ENCODE data around the gene NR6A1. TPM values are rescaled to one million over a fixed set of nuclear protein-coding genes. Genes with fewer than 3 reads are reported as not detected.

NR6A1 gene
- total and polyA plus RNA-seq, 2 of the 8 experiments (the other 6 are each of a cell fraction or from before 2014, with no cell fraction given): 93.2 to 237 TPM

DNA sequence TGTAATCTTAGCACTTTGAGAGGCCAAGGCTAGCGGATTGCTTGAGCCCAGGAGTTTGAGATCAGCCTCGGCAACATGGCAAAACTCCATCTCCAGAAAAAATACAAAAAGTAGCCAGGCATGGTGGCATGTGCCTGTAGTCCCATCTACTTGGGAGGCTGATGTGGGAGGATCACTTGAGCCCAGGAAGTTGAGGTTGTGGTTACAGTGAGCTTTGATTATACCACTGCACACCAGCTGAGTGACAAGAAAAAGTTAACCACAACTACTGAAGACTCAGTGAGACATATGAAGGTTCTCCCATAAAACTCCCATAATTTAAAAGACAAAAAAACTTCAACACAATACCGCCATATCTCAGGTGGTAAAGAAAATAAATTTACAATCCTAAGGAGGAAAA is 98.0 kb downstream of the NR6A1 start (continued):
- TF ChIP-seq CHD7 (IDR thresholded peaks at IDR 0.05; ENCODE audit: insufficient replicate concordance, low read length) (no peak), NRF1 (IDR thresholded peaks at IDR 0.05; ENCODE audit: low read depth, low read length) (no peak), MAX (IDR thresholded peaks at IDR 0.05) (no peak), POLR2AphosphoS5 (IDR thresholded peaks at IDR 0.05; ENCODE audit: low read depth, low read length) (no peak)

All from H1 (cell line).